HFFc6 (cell line): ENCODE results near the gene SLC2A13. TPM values are rescaled to one million over a fixed set of nuclear protein-coding genes. Genes with fewer than 3 reads are reported as not detected.

Source experiments
- DNase-seq: peaks from one replicate; pipeline ENCODE4 v3.0.0-alpha.2; 2018
- H3K27ac Mint-ChIP-seq: 2 replicates; pipeline ENCODE4 v1.8.0; 2020; ENCODE audit warnings: mild to moderate bottlenecking, mixed read lengths
- H3K27me3 Mint-ChIP-seq: 2 replicates; pipeline ENCODE4 v1.8.0; 2021; ENCODE audit warnings: mild to moderate bottlenecking, moderate library complexity, mixed read lengths; ENCODE audit not compliant: insufficient read depth
- H3K36me3 Mint-ChIP-seq: 2 replicates; pipeline ENCODE4 v1.8.0; 2021; ENCODE audit warnings: low read depth, mixed read lengths
- H3K4me1 Mint-ChIP-seq: 2 replicates; pipeline ENCODE4 v1.8.0; 2020; ENCODE audit warnings: low read depth, mixed read lengths
- H3K4me3 Mint-ChIP-seq: 2 replicates; pipeline ENCODE4 v1.8.0; 2020; ENCODE audit warnings: mild to moderate bottlenecking, moderate library complexity, mixed read lengths
- H3K9me3 Mint-ChIP-seq: 2 replicates; pipeline ENCODE4 v1.8.0; 2020; ENCODE audit warnings: mild to moderate bottlenecking, mixed read lengths
- total RNA-seq, 6 experiments: library from RNA; stranded (reverse); fragmentation: NEBNext Ultra II Directional; extraction: Animal tissue kit (Norgen Biotek cat#: 25700); gene quantifications; 2 replicates in 1 of 6; 3 replicates in 5 of 6; pipeline ENCODE4 v1.2.3, GENCODE V29; 2021
- TF ChIP-seq, protein P1 (sequence below): fragments of 200-600 bp; sonication (generic); IDR thresholded peaks from 2 replicates; pipeline ENCODE4 v1.5.0; 2021; ENCODE audit warnings: antibody characterized with exemption, mild to moderate bottlenecking

The SLC2A13 gene
- total RNA-seq, 6 experiments from 2014 or later = 2.3 to 3.3 (median 2.9) TPM

DNA sequence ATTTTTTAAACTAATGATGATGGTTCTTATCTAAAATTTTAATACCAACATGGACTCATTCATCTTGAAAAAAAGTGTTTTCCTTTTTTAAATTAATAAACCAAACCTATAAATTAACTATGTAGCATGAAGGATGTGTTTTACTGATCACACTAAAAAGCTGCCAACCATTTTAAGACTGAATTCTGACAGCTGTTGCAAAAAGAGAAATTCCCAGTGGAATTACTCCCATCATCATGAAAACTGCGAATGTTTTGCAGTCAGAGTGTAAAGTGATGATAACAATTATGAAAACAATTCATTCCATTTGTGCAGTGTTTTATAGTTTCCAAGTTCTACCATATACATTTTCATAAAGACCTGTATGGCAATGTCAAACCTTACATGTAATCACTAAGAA lies 232.8 kb downstream of the SLC2A13 start:
- TF ChIP-seq, protein P1, sequence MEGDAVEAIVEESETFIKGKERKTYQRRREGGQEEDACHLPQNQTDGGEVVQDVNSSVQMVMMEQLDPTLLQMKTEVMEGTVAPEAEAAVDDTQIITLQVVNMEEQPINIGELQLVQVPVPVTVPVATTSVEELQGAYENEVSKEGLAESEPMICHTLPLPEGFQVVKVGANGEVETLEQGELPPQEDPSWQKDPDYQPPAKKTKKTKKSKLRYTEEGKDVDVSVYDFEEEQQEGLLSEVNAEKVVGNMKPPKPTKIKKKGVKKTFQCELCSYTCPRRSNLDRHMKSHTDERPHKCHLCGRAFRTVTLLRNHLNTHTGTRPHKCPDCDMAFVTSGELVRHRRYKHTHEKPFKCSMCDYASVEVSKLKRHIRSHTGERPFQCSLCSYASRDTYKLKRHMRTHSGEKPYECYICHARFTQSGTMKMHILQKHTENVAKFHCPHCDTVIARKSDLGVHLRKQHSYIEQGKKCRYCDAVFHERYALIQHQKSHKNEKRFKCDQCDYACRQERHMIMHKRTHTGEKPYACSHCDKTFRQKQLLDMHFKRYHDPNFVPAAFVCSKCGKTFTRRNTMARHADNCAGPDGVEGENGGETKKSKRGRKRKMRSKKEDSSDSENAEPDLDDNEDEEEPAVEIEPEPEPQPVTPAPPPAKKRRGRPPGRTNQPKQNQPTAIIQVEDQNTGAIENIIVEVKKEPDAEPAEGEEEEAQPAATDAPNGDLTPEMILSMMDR = no peak

DNA sequence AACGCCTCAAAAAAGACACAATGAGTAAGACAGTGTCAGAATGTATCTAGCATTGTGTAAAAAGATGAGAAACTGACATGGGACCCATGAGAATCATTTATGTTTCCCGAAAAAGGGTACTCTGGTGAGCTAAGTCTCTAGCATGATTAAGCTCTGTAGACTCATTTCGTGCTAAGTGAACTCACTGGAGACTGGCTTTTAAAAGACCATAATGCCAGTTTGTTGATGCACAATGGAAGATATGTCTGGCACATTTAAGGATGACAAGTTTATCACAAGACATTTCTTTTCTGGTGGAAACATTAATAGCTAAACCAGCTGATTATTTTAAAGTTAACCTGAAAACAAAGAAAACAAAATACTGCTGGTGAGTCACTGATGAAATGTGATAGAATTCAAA lies 233.5 kb downstream of the SLC2A13 start:
- Mint-ChIP-seq H3K4me1 (no peaks in the 10 kb centered on the region), H3K9me3 (peaks cover 15% of the 10 kb centered on the region; the same call in 1 of the 2 replicates), H3K36me3 (no peaks in the 10 kb centered on the region), H3K4me3 (no peak overlapping the region), H3K27me3 (no peaks in the 10 kb centered on the region), H3K27ac (no peak overlapping the region)
- no peak for DNase-seq
- TF ChIP-seq, protein P1 = no peak

More for the DNA sequence above, 232.8 kb downstream of the SLC2A13 start:
- H3K4me3 Mint-ChIP-seq = no peak overlapping the region
- H3K4me1 Mint-ChIP-seq = no peaks in the 10 kb centered on the region
- DNase-seq = no peak
- peaks cover 18% of the 10 kb centered on the region; the same call in 1 of the 2 replicates for H3K9me3 Mint-ChIP-seq
- no peaks in the 10 kb centered on the region for H3K27me3 Mint-ChIP-seq
- H3K36me3 Mint-ChIP-seq = no peaks in the 10 kb centered on the region
- no peak overlapping the region for H3K27ac Mint-ChIP-seq

GRCh38 chr12:39868328-39868725 lies 237.6 kb downstream of the SLC2A13 start:
- Mint-ChIP-seq H3K27ac (no peak overlapping the region), H3K36me3 (no peaks in the 10 kb centered on the region), H3K27me3 (no peaks in the 10 kb centered on the region), H3K4me1 (no peaks in the 10 kb centered on the region), H3K9me3 (peaks cover 26% of the 10 kb centered on the region), H3K4me3 (no peak overlapping the region)
- TF ChIP-seq, protein P1 = no peak
- DNase-seq = no peak

DNA sequence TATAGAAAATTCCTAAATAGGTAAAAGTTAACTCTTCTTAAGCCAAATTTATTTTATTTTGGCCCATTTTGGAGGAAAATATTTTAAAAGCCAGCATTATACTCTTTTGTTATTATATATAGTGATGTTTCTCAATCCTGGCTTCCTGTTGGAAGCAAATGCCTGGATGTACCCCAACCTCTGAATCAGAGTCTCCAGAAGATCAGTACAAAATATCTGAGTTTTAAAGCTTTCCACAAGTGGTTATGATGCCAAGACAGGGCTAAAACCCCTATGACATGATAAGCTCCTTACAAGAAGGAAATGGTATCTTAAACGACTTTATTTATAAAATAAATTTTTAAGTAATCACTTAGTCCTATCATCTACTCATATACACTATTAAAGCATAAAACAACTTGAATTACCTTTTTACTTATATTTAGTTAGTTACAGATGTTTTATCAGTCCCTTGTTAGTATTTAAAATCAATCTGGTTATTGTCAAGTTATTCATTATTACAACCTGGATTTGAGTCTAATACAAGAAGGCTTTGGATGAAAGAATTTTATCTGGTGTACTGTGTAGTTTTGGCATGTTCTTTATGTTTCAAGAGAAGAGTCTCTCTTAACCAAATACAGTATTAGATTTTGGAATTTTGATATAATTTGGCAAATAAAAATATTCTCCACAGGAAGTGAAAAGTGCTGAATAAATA lies 238.1 kb downstream of the SLC2A13 start:
- DNase-seq = no peak
- H3K36me3 Mint-ChIP-seq = no peaks in the 10 kb centered on the region

GRCh38 chr12:39866135-39866534 lies 239.7 kb downstream of the SLC2A13 start:
- no peak for DNase-seq
- TF ChIP-seq, protein P1 = no peak
- H3K27ac Mint-ChIP-seq = no peak overlapping the region
- H3K9me3 Mint-ChIP-seq = peaks cover 26% of the 10 kb centered on the region
- H3K4me1 Mint-ChIP-seq = no peaks in the 10 kb centered on the region
- H3K27me3 Mint-ChIP-seq = no peaks in the 10 kb centered on the region
- no peaks in the 10 kb centered on the region for H3K36me3 Mint-ChIP-seq
- H3K4me3 Mint-ChIP-seq = no peak overlapping the region

More for the DNA sequence above, 238.1 kb downstream of the SLC2A13 start:
- H3K27me3 Mint-ChIP-seq = no peaks in the 10 kb centered on the region
- TF ChIP-seq, protein P1 = no peak
- H3K4me3 Mint-ChIP-seq = no peak overlapping the region
- H3K27ac Mint-ChIP-seq = no peak overlapping the region
- H3K4me1 Mint-ChIP-seq = no peaks in the 10 kb centered on the region
- peaks cover 26% of the 10 kb centered on the region for H3K9me3 Mint-ChIP-seq
